Middle frontal gyrus (tissue), 1 donor: ENCODE measurements around the gene ITPRID2.
"Not testable (repeated sequence)": the region's sequence is repeated elsewhere in the genome, so short reads cannot be mapped to it uniquely, and the experiment has no call there.

ENCODE experiments used
- DNase-seq: peaks from one replicate; pipeline ENCODE4 v3.0.0-alpha.2; 2015; ENCODE audit warnings: low spot score; ENCODE audit errors: extremely low spot score

Gene ITPRID2

GRCh38 chr2:181916726-181917718 lies 25.5 kb downstream of the ITPRID2 start:
- DNase-seq = no peak

GRCh38 chr2:181918188-181918587 lies 26.7 kb downstream of the ITPRID2 start:
- DNase-seq = no peak

DNA sequence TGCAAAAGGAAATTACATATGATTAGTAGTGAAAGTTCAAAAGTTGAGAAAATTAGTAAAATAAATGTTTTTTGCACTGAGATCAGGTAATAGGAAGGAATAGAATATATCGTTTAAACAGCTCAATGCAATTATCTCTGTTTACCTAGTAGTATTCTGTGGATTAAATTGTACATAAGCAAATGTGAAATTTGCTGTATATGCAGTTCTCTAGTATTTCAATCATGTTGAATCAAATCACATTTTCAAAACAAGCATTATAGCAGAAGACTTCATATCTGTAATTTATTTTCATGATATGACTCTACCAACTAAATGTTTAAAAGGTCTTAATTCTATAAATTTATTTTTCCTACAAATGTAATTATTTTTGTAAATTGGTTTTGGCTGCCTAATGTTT lies 31.6 kb downstream of the ITPRID2 start:
- DNase-seq = no peak

GRCh38 chr2:181924336-181924735 lies 32.8 kb downstream of the ITPRID2 start:
- DNase-seq = no peak

GRCh38 chr2:181934694-181935093 lies 43.2 kb downstream of the ITPRID2 start:
- DNase-seq = no peak

DNA sequence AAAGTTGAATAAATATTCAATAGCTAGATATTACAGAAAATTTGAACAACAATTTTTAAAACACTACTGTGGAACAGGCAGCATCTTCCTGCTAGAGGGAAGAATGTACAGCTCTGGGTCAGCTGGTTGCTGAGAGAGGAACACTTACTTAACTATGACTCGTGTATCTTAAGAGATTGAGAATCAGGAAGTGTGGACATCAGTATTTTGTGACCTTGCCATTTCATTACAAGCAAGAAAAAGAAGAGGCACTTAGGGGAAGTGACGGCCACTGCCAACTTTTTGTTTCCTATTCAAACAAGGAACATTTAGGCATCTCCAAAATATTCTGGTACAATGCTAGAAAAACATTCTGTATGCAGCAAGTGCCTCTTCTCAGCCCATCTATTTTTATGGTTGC lies 45.9 kb downstream of the ITPRID2 start:
- no peak for DNase-seq

GRCh38 chr2:181943411-181944124 lies 52.0 kb downstream of the ITPRID2 start:
- DNase-seq = no peak

DNA sequence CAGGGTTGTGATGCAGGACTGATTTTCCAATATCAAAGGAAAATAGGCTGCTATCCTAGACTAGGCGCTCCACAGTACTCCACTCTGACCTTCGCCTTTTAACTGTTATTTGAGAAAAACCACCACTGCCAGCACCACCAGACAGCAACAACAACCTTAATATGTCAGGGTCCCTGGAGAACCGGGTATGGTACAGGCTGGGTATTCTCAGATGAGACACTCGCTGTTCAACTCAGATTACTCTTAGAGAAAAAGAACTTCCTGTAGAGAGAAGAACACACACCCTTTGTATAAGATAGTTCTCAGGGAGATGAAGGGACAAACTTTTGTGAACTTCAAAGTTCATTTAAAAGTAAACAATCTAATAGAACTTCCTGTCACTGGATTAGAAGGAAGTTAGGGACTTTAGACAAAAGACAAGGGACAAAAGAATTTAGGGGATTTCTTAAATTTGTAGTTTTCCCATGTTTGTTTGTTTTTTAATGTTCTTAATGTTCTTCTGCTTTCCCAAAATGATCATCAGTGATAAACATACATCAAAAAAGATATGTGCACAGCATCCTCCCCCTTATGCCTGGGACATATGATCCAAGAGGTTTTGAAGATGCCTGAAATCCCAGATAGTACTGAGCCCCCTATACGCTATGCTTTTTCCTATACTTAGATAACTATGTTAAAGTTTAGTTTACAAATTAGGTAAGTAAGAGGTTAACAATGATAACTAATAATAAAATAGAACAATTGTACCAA lies 52.8 kb downstream of the ITPRID2 start:
- DNase-seq = no peak

- DNase-seq = no peak
These were observed 53.4 kb downstream of the ITPRID2 start for GRCh38 chr2:181944914-181945291.

DNA sequence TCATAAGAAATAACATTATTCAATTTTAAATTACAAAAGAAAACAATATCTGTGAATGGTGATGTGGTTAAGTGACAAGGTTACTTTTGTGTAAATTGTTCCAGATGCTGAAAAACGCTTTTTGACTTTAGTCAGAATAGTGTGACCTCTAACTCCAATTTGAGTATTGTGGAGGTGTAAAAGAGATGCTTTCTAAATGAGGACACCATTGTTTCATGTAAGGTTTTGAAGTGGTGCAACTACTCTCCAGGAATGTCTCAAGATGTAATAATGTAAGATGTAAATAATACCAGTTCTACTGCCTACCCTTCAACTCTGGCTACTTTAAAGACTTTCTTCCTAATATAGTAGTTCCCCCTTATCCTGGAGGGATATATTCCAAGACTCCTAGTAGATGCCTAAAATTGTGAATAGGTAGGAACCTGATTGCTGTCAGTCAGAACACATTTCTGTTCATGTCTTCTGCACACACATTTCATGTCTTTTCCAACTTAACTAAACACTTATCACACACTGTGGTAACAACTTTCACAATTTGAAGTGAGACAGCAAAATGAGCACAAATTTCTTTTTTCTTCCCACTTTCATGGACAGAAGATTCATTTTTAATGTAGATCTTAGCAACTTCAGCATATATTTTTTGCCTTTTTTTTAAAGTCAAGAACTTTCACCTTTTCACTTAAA lies 55.1 kb downstream of the ITPRID2 start:
- DNase-seq = no peak

- no peak for DNase-seq
These were observed 55.7 kb downstream of the ITPRID2 start for GRCh38 chr2:181947273-181947672.

GRCh38 chr2:181948227-181948626 lies 56.7 kb downstream of the ITPRID2 start:
- no peak for DNase-seq

- no peak for DNase-seq
These were observed 57.5 kb downstream of the ITPRID2 start for GRCh38 chr2:181949047-181949446.

- DNase-seq = no peak
These were observed 61.1 kb downstream of the ITPRID2 start for GRCh38 chr2:181952404-181953226.

GRCh38 chr2:181953881-181954537 lies 62.5 kb downstream of the ITPRID2 start:
- DNase-seq = no peak

GRCh38 chr2:181954538-181954883 lies 63.0 kb downstream of the ITPRID2 start:
- DNase-seq = no peak

DNA sequence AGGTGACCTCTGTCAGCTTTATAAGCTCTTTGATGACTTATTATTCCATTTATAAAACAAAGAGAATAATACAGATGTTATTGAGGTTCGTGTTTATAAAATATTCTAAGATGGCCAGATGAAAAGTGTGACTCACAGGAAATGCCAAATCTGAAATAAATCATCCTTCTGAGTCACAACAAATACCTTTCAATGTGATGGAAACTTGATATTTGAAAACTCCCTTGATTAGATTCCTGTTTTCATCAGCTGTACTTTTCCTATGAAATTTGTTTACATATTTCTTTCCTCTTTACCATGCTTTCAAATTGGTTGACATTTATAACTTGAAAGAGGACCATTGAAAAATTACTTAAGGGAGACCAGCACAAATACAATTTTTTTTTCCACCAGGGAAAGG lies 63.5 kb downstream of the ITPRID2 start:
- DNase-seq = no peak

DNA sequence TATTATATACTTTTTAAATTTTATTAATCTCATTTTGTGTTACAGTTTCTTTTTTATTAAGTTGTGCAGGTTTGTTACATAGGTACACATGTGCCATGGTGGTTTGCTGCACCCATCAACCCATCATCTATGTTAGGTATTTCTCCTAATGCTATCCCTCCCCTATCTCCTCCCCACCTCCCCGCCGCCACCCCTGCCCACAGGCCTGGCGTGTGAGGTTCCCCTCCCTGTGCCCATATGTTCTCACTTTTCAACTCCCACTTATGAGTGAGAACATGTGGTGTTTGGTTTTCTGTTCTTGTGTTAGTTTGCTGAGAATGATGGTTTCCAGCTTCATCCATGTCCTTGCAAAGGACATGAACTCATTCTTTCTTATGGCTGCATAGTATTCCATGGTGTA lies 64.3 kb downstream of the ITPRID2 start:
- DNase-seq = not testable (repeated sequence)

GRCh38 chr2:181957668-181958067 lies 66.1 kb downstream of the ITPRID2 start:
- no peak for DNase-seq

DNA sequence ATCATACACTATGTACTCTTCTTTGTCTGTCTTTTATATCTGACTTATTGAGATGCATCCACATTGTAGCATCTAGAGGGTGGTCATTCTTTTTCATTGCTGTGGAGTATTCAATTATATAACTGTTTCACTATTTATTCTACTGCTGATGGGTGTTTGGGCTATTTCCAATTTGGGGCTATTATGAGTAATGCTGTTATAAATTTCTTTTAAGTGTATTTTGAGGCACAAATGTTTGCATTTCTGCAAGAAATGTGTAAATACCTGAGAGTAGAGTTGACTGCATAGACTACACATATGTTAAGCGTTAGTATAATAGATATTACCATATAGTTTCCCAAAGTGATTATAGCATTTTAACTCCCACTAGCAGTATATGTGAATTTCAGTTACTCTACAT lies 67.2 kb downstream of the ITPRID2 start:
- no peak for DNase-seq
